Nephron (organoid): Measurements from ENCODE around the gene CFDP1.
"Not testable (repeated sequence)": the region's sequence is repeated elsewhere in the genome, so short reads cannot be mapped to it uniquely, and the experiment has no call there.

Experiments
- H3K27ac Mint-ChIP-seq, 3 experiments: 2 replicates each; pipeline ENCODE4 v1.8.0; 2020; ENCODE audit warnings: mixed read lengths in 3 of 3, mild to moderate bottlenecking in 2 of 3, moderate library complexity in 1 of 3
- H3K27me3 Mint-ChIP-seq: 2 replicates; pipeline ENCODE4 v1.8.0; 2021; ENCODE audit warnings: low read depth, mild to moderate bottlenecking, moderate library complexity, mixed read lengths
- H3K36me3 Mint-ChIP-seq: 2 replicates; pipeline ENCODE4 v1.8.0; 2020; ENCODE audit warnings: low read depth, mixed read lengths
- H3K4me1 Mint-ChIP-seq: 2 replicates; pipeline ENCODE4 v1.8.0; 2020; ENCODE audit warnings: mixed read lengths
- H3K4me3 Mint-ChIP-seq, 3 experiments: 2 replicates each; pipeline ENCODE4 v1.8.0; 2020; ENCODE audit warnings: mild to moderate bottlenecking in 3 of 3, mixed read lengths in 3 of 3, moderate library complexity in 2 of 3
- H3K9me3 Mint-ChIP-seq: 2 replicates; pipeline ENCODE4 v1.8.0; 2020; ENCODE audit warnings: mixed read lengths
- TF ChIP-seq, protein P1 (sequence below), 3 experiments: fragments of 200-600 bp; sonication (generic); IDR thresholded peaks; one replicate each; pipeline ENCODE4 v1.5.0; 2021; ENCODE audit warnings: antibody characterized with exemption in 3 of 3; ENCODE audit not compliant: unreplicated experiment in 3 of 3

The CFDP1 gene

DNA sequence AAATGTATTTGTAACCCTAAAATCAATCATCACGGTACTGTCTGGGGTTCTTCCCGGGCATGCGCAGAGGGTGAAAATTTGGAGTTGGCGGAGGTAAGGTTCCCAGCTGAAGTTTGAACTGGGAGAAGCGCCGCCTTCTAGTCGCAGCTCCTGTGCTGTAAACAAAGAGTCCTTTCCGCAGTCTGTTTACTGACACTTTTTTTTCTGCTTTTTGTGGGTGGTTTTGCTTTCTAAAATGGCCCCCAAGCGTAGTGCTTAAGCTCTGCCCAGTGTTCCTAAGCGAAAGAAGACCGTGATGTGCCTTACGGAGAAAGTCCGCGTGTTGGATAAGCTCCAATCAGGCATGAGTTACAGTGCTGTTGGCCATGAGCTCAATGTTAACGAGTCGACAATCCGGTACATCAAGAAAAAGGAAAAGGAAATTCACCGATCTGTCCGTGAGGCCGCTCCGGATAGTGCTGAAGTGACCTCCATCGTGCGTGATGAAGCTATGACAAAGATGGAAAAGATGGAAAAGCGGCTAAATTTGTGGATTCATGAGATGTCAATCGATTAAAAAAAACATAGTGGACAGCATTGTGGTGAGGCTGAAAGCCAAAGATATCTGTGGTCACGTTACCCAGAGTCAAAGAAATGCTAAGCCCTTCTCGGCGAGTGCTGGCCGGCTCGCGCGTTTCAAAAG, 570 bp upstream of the CFDP1 start:
- H3K36me3 Mint-ChIP-seq = peaks cover 26% of the 10 kb centered on the region
- H3K27me3 Mint-ChIP-seq = no peaks in the 10 kb centered on the region
- peaks cover 11% of the 10 kb centered on the region for H3K9me3 Mint-ChIP-seq
- TF ChIP-seq, protein P1, sequence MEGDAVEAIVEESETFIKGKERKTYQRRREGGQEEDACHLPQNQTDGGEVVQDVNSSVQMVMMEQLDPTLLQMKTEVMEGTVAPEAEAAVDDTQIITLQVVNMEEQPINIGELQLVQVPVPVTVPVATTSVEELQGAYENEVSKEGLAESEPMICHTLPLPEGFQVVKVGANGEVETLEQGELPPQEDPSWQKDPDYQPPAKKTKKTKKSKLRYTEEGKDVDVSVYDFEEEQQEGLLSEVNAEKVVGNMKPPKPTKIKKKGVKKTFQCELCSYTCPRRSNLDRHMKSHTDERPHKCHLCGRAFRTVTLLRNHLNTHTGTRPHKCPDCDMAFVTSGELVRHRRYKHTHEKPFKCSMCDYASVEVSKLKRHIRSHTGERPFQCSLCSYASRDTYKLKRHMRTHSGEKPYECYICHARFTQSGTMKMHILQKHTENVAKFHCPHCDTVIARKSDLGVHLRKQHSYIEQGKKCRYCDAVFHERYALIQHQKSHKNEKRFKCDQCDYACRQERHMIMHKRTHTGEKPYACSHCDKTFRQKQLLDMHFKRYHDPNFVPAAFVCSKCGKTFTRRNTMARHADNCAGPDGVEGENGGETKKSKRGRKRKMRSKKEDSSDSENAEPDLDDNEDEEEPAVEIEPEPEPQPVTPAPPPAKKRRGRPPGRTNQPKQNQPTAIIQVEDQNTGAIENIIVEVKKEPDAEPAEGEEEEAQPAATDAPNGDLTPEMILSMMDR (IDR thresholded peaks at IDR 0.05; ENCODE audit: unreplicated experiment in 3 of 3) = no peak
- H3K4me1 Mint-ChIP-seq = peaks cover 16% of the 10 kb centered on the region
- peak overlapping the region; percentile 88 to 98 (median 98) for H3K27ac Mint-ChIP-seq
- H3K4me3 Mint-ChIP-seq = peak overlapping the region; percentile 84 to 89 (median 86)

DNA sequence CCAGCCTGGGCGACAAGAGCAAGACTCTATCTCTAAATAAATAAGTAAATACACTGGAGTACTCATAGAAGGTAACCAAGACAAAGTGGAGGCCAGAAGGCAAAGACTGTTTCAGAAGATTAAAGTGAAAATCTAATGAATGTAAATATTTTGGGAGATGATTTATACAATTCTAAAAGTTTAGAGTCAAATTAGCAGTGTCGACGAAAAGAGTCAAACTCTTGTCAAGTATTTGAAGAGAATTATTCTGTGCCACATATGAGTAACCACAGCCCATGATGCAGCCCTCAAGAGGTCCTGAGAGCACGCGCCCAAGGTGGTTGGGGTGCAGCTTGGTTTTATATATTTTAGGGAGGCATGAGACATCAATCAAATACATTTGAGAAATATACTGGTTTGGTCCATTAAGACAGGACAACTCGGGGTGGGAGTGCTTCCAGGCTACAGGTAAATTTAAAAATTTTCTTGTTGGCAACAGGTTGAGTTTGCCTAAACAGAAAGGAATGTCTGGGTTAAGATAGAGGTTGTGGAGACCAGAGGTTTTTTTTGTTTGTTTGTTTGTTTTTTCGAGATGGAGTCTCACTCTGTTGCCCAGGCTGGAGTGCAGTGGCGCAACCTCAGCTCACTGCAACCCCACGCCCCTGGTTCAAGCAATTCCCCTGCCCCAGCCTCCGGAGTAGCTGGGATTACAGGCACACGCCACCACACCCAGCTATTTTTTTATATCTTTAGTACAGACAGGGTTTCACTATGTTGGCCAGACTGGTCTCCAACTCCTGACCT, 3.5 kb downstream of the CFDP1 start:
- no peaks in the 10 kb centered on the region for H3K27me3 Mint-ChIP-seq
- H3K36me3 Mint-ChIP-seq = peaks cover 42% of the 10 kb centered on the region
- TF ChIP-seq, protein P1 (IDR thresholded peaks at IDR 0.05; ENCODE audit: unreplicated experiment in 3 of 3) = no peak
- H3K4me3 Mint-ChIP-seq = peak overlapping the region; percentile 62 to 79 (median 70)
- H3K4me1 Mint-ChIP-seq = peaks cover 22% of the 10 kb centered on the region
- H3K27ac Mint-ChIP-seq = peak overlapping the region in 2 of 3 experiments; percentile 37 to 44
- H3K9me3 Mint-ChIP-seq = peaks cover 5% of the 10 kb centered on the region

DNA sequence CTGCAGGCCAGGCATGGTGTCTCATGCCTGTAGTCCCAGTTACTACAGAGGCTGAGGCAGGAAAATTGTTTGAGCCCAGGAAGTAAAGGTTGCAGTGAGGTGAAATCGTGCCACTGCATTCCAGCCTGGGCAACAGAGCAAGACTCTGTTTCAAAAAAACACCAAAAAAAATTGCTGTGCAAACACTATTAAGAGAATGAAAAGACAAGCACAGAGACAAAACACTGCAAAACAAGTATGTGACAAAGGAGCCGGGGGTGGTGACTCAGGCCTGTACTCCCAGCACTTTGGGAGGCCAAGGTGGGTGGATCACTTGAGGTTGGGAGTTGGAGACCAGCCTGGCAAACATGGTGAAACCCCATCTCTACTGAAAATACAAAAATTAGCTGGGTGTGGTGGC, 6.8 kb downstream of the CFDP1 start:
- H3K27me3 Mint-ChIP-seq, H3K9me3 Mint-ChIP-seq, H3K4me3 Mint-ChIP-seq: not testable (repeated sequence)
- Mint-ChIP-seq H3K27ac (peak overlapping the region in 1 of 3 experiments; percentile 49), H3K4me1 (peaks cover 23% of the 10 kb centered on the region), H3K36me3 (peaks cover 35% of the 10 kb centered on the region)

GRCh38 chr16:75424105-75424762, 9.1 kb downstream of the CFDP1 start:
- H3K9me3 Mint-ChIP-seq, H3K27me3 Mint-ChIP-seq: not testable (repeated sequence)
- Mint-ChIP-seq H3K4me3 (peak overlapping the region in 2 of 3 experiments; percentile 43 to 73), H3K27ac (peak overlapping the region; percentile 97 to 98 (median 98)), H3K36me3 (peaks cover 22% of the 10 kb centered on the region), H3K4me1 (peaks cover 35% of the 10 kb centered on the region)

DNA sequence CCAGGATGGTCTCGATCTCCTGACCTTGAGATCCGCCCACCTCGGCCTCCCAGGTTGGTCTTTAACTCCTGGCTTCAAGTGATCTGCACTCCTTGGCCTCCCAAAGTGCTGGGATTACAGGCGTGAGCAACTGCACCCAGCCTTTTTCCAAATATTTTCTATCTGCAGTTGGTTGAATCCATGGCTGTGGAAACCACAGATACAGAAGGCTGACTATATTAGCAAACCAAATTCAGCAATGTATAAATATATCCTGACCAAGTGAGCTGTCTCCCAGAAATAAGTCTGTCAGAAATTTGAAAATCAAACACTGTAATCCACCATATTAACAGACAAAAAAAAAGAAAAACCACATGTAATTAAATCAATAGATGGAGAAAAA, 9.6 kb downstream of the CFDP1 start:
- H3K4me3 Mint-ChIP-seq = peak overlapping the region in 2 of 3 experiments; percentile 43 to 73
- peak overlapping the region; percentile 97 to 98 (median 98) for H3K27ac Mint-ChIP-seq
- no peaks in the 10 kb centered on the region for H3K9me3 Mint-ChIP-seq
- H3K4me1 Mint-ChIP-seq = peaks cover 35% of the 10 kb centered on the region
- H3K27me3 Mint-ChIP-seq = no peaks in the 10 kb centered on the region
- H3K36me3 Mint-ChIP-seq = peaks cover 18% of the 10 kb centered on the region
- TF ChIP-seq, protein P1 (IDR thresholded peaks at IDR 0.05; ENCODE audit: unreplicated experiment in 3 of 3) = no peak

DNA sequence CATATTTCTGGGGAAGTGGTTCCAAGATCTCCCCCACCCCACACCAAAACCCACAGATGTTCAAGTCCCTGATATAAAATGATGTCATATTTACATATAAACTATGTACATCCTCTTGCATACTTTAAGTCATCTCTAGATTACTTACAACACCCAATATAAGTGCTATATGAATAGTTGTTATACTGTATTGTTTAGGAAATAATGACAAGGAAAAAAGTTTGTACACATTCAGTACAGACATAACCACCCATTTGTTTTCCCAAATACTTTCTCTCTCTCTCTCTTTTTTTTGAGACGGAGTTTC, 11.5 kb downstream of the CFDP1 start:
- TF ChIP-seq, protein P1 (IDR thresholded peaks at IDR 0.05; ENCODE audit: unreplicated experiment in 3 of 3) = no peak
- peak overlapping the region; percentile 96 to 99 (median 98) for H3K27ac Mint-ChIP-seq
- H3K9me3 Mint-ChIP-seq = no peaks in the 10 kb centered on the region
- peaks cover 40% of the 10 kb centered on the region for H3K4me1 Mint-ChIP-seq
- no peaks in the 10 kb centered on the region for H3K27me3 Mint-ChIP-seq
- peak overlapping the region; percentile 24 to 56 (median 51) for H3K4me3 Mint-ChIP-seq
- peaks cover under 1% of the 10 kb centered on the region for H3K36me3 Mint-ChIP-seq
